HepG2 (cell line): ENCODE data around the gene CALN1. TPM values are rescaled to one million over a fixed set of nuclear protein-coding genes. Genes with fewer than 3 reads are reported as not detected.

Experiments
- ATAC-seq: fragments of 200-7000 bp; cut with Tn5 transposase; 3 replicates; pipeline ENCODE4 v1.9.1; 2020; ENCODE audit warnings: mild to moderate bottlenecking, moderate library complexity
- BruUV-seq: library from RNA; stranded (reverse); fragments of 400-500 nt; replicated peaks from 2 replicates; lab custom pipeline; 2021; lab: Mats Ljungman, UMichigan
- CTCF ChIA-PET: fragments of 300-600 bp; formaldehyde crosslinking; extraction: SDS; loops from one replicate; lab custom pipeline; 2021; ENCODE audit warnings: low total read pairs, inconsistent platforms, low intra/inter-chr PET ratio; lab: Yijun Ruan, JAX
- POLR2A ChIA-PET: fragments of 350-600 bp; sonication (Branson Sonifier 250); formaldehyde crosslinking; loops from one replicate; lab custom pipeline; 2020; ENCODE audit warnings: antibody characterized with exemption, inconsistent platforms; lab: Yijun Ruan, JAX
- DNase-seq: peaks from one replicate; pipeline ENCODE4 v3.0.0-alpha.2; 2015; ENCODE audit warnings: low spot score
- FAIRE-seq: peaks from 3 replicates; lab custom pipeline; 2011; peaks lifted over from hg19 to GRCh38; lab: Jason Lieb, UNC
- H2AFZ ChIP-seq: one replicate; pipeline ENCODE4 v1.6.1; 2011; ENCODE audit warnings: low read length, inconsistent platforms
- H3K27ac ChIP-seq: fragments of 300-600 bp; 3 replicates; pipeline ENCODE4 v1.8.0; 2011; ENCODE audit warnings: mixed run types, mild to moderate bottlenecking, mixed read lengths, low read length, inconsistent platforms; ENCODE audit not compliant: insufficient read depth; ENCODE audit errors: extremely low read length
- H3K27me3 ChIP-seq, 2 experiments: fragments of 200-600 bp in 1 of 2; 2 replicates in 1 of 2; 3 replicates in 1 of 2; pipeline versions ENCODE4 v1.6.0 to v1.8.0; 2011; ENCODE audit warnings: low read length in 2 of 2, mild to moderate bottlenecking in 2 of 2, moderate library complexity in 2 of 2, inconsistent platforms in 1 of 2; ENCODE audit not compliant: insufficient read depth in 2 of 2, control insufficient read depth in 1 of 2
- H3K36me3 ChIP-seq, 2 experiments: fragments of 200-600 bp in 1 of 2; replicated peaks in 1 of 2; 2 replicates in 1 of 2; 3 replicates in 1 of 2; pipeline versions ENCODE4 v1.5.1 to v1.8.0; 2011; ENCODE audit warnings: low read length in 2 of 2, inconsistent platforms in 1 of 2; ENCODE audit not compliant: insufficient read depth in 2 of 2, control insufficient read depth in 1 of 2
- H3K4me1 ChIP-seq: 2 replicates; pipeline ENCODE4 v1.5.1; 2012; ENCODE audit warnings: low read length, inconsistent platforms; ENCODE audit not compliant: insufficient read depth
- H3K4me2 ChIP-seq: 2 replicates; pipeline ENCODE4 v1.6.0; 2011; ENCODE audit warnings: low read depth, low read length, inconsistent platforms
- H3K4me3 ChIP-seq, 3 experiments: fragments of 200-600 bp in 1 of 3; sonication (generic), shearing (Covaris generic) in 1 of 3; replicated peaks in 1 of 3; 2 replicates each; pipeline ENCODE4 v1.5.1; 2011 to 2016; ENCODE audit warnings: low read length in 3 of 3, inconsistent platforms in 2 of 3, low read depth in 2 of 3, mild to moderate bottlenecking in 2 of 3, control low read depth in 1 of 3, mixed read lengths in 1 of 3; ENCODE audit not compliant: insufficient read depth in 1 of 3
- H3K79me2 ChIP-seq: one replicate; pipeline ENCODE4 v1.6.1; 2011; ENCODE audit warnings: low read length, inconsistent platforms; ENCODE audit not compliant: insufficient read depth
- H3K9ac ChIP-seq: 2 replicates; pipeline ENCODE4 v1.6.0; 2011; ENCODE audit warnings: mild to moderate bottlenecking, low read depth, low read length, inconsistent platforms; ENCODE audit not compliant: insufficient read depth
- H3K9me3 ChIP-seq: 2 replicates; pipeline ENCODE4 v1.5.1; 2012; ENCODE audit warnings: mild to moderate bottlenecking, low read length
- H4K20me1 ChIP-seq: 2 replicates; pipeline ENCODE4 v1.6.0; 2011; ENCODE audit warnings: inconsistent platforms, mild to moderate bottlenecking, low read length, moderate library complexity; ENCODE audit not compliant: insufficient read depth
- ARNTL ChIP-seq: sonication (generic); formaldehyde crosslinking; IDR thresholded peaks from 2 replicates; pipeline ENCODE4 v1.4.0; 2020; ENCODE audit warnings: mild to moderate bottlenecking, missing genetic modification reagents
- JDP2 ChIP-seq: sonication (generic); formaldehyde crosslinking; IDR thresholded peaks from 2 replicates; pipeline ENCODE4 v1.8.1; 2022; ENCODE audit warnings: missing genetic modification reagents, borderline replicate concordance
- NFYC ChIP-seq: IDR thresholded peaks from 2 replicates; pipeline ENCODE4 v1.6.1; 2016; ENCODE audit warnings: missing genetic modification reagents, missing compliant biosample characterization
- PCBP2 ChIP-seq: fragments of 200-400 bp; formaldehyde crosslinking; optimal IDR thresholded peaks from 2 replicates; pipeline ENCODE3; 2018; ENCODE audit warnings: low read length, low read depth; ENCODE audit not compliant: poor library complexity, severe bottlenecking
- ZNF124 ChIP-seq: sonication (generic); formaldehyde crosslinking; IDR thresholded peaks from 2 replicates; pipeline ENCODE4 v1.4.0; 2020; ENCODE audit warnings: missing genetic modification reagents
- ZNF510 ChIP-seq: sonication (generic); formaldehyde crosslinking; IDR thresholded peaks from 2 replicates; pipeline ENCODE4 v1.4.0; 2020; ENCODE audit warnings: low read depth, mild to moderate bottlenecking, missing genetic modification reagents
- ZNF546 ChIP-seq: sonication (generic); formaldehyde crosslinking; conservative IDR thresholded peaks from 2 replicates; pipeline ENCODE4 v1.8.1; 2023; ENCODE audit warnings: mild to moderate bottlenecking, missing genetic modification reagents
- ZNF614 ChIP-seq: IDR thresholded peaks from 2 replicates; pipeline ENCODE4 v1.6.1; 2018; ENCODE audit warnings: missing biosample characterization, missing genetic modification reagents, inconsistent platforms, borderline replicate concordance
- ZNF615 ChIP-seq: sonication (generic); formaldehyde crosslinking; IDR thresholded peaks from 2 replicates; pipeline ENCODE4 v1.5.0; 2020; ENCODE audit warnings: mild to moderate bottlenecking, missing genetic modification reagents, borderline replicate concordance
- ZNF781 ChIP-seq: sonication (generic); formaldehyde crosslinking; IDR thresholded peaks from 2 replicates; pipeline ENCODE4 v1.5.1; 2020; ENCODE audit warnings: borderline replicate concordance, mild to moderate bottlenecking, missing genetic modification reagents; ENCODE audit errors: not compliant biosample characterization
- WGBS: methylation state at CpG from one replicate; pipeline ENCODE4 v1.1.6; 2017; ENCODE audit warnings: low lambda C conversion rate; 5-methylcytosine and 5-hydroxymethylcytosine counted together
- in situ Hi-C: cut with HindIII; loops from 2 replicates; pipeline ENCODE4 v1.10.0; 2017; ENCODE audit warnings: low pct_unique_long_range_greater_than_20kb; ENCODE audit not compliant: extremely low pct_ligation_motif_present
- intact Hi-C: fragments of 100-400 bp; cut with micrococcal nuclease; formaldehyde crosslinking; loops from one replicate; pipeline ENCODE4 v1.10.0; 2022; ENCODE audit not compliant: unreplicated experiment
- polyA plus RNA-seq, 8 experiments: library from polyadenylated mRNA; depleted of rRNA in 3 of 8; stranded (reverse) in 7 of 8; unstranded in 1 of 8; fragments of >200 nt; fragmentation: Illumina TruSeq in 4 of 8; extraction: Trizol in 4 of 8; gene quantifications; 2 replicates each; pipeline versions ENCODE4 v1.2.1 to v1.2.3, GENCODE V29; 2011 to 2016; ENCODE audit warnings: low read depth in 4 of 8, missing spikeins in 1 of 8, mixed read lengths in 1 of 8; ENCODE audit not compliant: insufficient read depth in 1 of 8
- total RNA-seq, 5 experiments: library from RNA; depleted of rRNA; stranded (reverse); fragments of >200 nt; fragmentation: Illumina TruSeq; extraction: Trizol; gene quantifications; 2 replicates each; pipeline ENCODE4 v1.2.3, GENCODE V29; 2016; ENCODE audit warnings: low read depth in 1 of 5
- TF ChIP-seq, protein P1 (sequence below): sonication (generic); formaldehyde crosslinking; IDR thresholded peaks from 2 replicates; pipeline ENCODE4 v1.5.0; 2020; ENCODE audit warnings: mild to moderate bottlenecking, missing genetic modification reagents
- TF ChIP-seq, protein P2 (sequence below): sonication (generic); formaldehyde crosslinking; IDR thresholded peaks from 2 replicates; pipeline ENCODE4 v1.5.0; 2020; ENCODE audit warnings: mild to moderate bottlenecking, missing genetic modification reagents, moderate library complexity
- TF ChIP-seq, protein P3 (sequence below): IDR thresholded peaks from 2 replicates; pipeline ENCODE4 v1.6.1; 2016; ENCODE audit warnings: mild to moderate bottlenecking
- TF ChIP-seq, protein P4 (sequence below): sonication (generic); formaldehyde crosslinking; IDR thresholded peaks from 2 replicates; pipeline ENCODE4 v1.8.0; 2022; ENCODE audit warnings: mild to moderate bottlenecking, missing genetic modification reagents, moderate library complexity

Gene CALN1
- total and polyA plus RNA-seq, 2 of the 13 experiments (the other 11 are each of a cell fraction or from before 2014, with no cell fraction given), result not detected

DNA sequence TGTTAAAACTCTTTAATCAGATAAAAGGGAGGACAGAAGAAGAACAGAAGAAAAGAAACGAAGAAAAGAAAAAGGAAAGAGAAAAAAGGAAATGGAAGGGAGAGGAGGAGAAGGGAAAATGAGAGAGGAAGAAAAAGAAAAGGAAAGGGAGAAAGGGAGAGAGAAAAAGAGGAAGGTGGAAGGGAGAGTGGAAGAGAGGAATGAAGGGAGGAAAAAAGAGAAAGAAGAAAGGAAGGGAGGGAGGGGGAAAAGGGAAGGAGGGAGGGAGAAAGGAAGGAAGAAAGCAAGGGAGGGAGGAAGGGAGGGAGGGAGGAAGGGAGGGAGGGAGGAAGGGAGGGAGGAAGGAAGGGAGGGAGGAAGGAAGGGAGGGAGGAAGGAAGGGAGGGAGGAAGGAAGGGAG lies 305.7 kb downstream of the CALN1 start:
- no peaks in the 10 kb centered on the region for H3K79me2 ChIP-seq
- H2AFZ ChIP-seq, result no peak overlapping the region
- in situ Hi-C loops (no loop called here), intact Hi-C loops (no loop called here)
- FAIRE-seq (no peak), DNase-seq (no peak), ATAC-seq (no peak)
- no peak overlapping the region for H3K27ac ChIP-seq
- WGBS, result 4% methylated on average over 1 of the region's 1 CpG
- no peak overlapping the region for H3K9ac ChIP-seq
- H3K9me3 ChIP-seq, result peaks cover 13% of the 10 kb centered on the region
- no peaks in the 10 kb centered on the region for H4K20me1 ChIP-seq
- TF ChIP-seq PCBP2 (peak; percentile 63), JDP2 (CRISPR knock-in tag) (no peak)
- CTCF ChIA-PET, result no interaction called here
- BruUV-seq, result no TSS peak
- H3K4me3 ChIP-seq, result no peak overlapping the region
- no peaks in the 10 kb centered on the region for H3K36me3 ChIP-seq
- H3K27me3 ChIP-seq, result no peaks in the 10 kb centered on the region; a peak in 1 of 5 replicates
- H3K4me1 ChIP-seq, result no peaks in the 10 kb centered on the region
- POLR2A ChIA-PET, result no interaction called here
- no peak overlapping the region for H3K4me2 ChIP-seq

DNA sequence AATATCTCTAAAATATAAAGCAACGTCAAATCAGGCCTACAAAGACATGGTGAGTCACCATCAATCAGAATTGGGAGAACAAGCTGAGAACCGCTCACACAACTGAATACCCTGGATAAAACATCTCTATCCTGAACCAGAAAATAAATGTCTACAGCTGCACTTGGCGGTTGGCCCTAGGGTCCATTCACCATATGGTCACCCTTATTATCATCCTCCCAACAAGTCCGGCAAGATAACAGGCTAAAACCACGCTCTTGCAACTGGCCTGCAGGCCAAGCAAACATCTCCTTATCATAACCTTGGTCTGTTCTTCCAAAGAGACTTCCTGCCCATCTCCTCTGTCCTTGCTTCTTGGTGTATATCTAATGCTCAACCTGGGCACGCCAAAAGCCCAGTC lies 310.7 kb downstream of the CALN1 start:
- Histone ChIP-seq H3K27me3 (peaks cover 0 to 11% of the 10 kb centered on the region in 2 experiments; a peak in 3 of 5 replicates), H3K9ac (no peak overlapping the region), H3K4me2 (no peak overlapping the region), H3K4me3 (no peak overlapping the region), H3K79me2 (no peaks in the 10 kb centered on the region), H4K20me1 (no peaks in the 10 kb centered on the region), H3K36me3 (no peaks in the 10 kb centered on the region), H3K27ac (no peak overlapping the region), H3K4me1 (no peaks in the 10 kb centered on the region), H3K9me3 (no peaks in the 10 kb centered on the region), H2AFZ (no peak overlapping the region)
- DNase-seq, result no peak
- BruUV-seq, result no TSS peak
- intact Hi-C loops (no loop called here), in situ Hi-C loops (no loop called here)
- WGBS, result 26% methylated on average over 6 of the region's 6 CpGs
- ChIA-PET CTCF (no interaction called here), POLR2A (no interaction called here)
- no peak for FAIRE-seq
- no peak for ATAC-seq
- TF ChIP-seq ZNF615, result no peak
- no peak for TF ChIP-seq ARNTL
- no peak for TF ChIP-seq ZNF546 (CRISPR knock-in tag)
- TF ChIP-seq, protein P1, sequence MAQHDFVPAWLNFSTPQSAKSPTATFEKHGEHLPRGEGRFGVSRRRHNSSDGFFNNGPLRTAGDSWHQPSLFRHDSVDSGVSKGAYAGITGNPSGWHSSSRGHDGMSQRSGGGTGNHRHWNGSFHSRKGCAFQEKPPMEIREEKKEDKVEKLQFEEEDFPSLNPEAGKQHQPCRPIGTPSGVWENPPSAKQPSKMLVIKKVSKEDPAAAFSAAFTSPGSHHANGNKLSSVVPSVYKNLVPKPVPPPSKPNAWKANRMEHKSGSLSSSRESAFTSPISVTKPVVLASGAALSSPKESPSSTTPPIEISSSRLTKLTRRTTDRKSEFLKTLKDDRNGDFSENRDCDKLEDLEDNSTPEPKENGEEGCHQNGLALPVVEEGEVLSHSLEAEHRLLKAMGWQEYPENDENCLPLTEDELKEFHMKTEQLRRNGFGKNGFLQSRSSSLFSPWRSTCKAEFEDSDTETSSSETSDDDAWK, result no peak
- TF ChIP-seq, protein P2, sequence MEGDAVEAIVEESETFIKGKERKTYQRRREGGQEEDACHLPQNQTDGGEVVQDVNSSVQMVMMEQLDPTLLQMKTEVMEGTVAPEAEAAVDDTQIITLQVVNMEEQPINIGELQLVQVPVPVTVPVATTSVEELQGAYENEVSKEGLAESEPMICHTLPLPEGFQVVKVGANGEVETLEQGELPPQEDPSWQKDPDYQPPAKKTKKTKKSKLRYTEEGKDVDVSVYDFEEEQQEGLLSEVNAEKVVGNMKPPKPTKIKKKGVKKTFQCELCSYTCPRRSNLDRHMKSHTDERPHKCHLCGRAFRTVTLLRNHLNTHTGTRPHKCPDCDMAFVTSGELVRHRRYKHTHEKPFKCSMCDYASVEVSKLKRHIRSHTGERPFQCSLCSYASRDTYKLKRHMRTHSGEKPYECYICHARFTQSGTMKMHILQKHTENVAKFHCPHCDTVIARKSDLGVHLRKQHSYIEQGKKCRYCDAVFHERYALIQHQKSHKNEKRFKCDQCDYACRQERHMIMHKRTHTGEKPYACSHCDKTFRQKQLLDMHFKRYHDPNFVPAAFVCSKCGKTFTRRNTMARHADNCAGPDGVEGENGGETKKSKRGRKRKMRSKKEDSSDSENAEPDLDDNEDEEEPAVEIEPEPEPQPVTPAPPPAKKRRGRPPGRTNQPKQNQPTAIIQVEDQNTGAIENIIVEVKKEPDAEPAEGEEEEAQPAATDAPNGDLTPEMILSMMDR (CRISPR knock-in tag), result no peak
- no peak for TF ChIP-seq NFYC (CRISPR knock-in tag)
- TF ChIP-seq ZNF781 (CRISPR knock-in tag), result no peak
- no peak for TF ChIP-seq ZNF124 (CRISPR knock-in tag)
- TF ChIP-seq ZNF510 (CRISPR knock-in tag), result no peak
- TF ChIP-seq, protein P3, sequence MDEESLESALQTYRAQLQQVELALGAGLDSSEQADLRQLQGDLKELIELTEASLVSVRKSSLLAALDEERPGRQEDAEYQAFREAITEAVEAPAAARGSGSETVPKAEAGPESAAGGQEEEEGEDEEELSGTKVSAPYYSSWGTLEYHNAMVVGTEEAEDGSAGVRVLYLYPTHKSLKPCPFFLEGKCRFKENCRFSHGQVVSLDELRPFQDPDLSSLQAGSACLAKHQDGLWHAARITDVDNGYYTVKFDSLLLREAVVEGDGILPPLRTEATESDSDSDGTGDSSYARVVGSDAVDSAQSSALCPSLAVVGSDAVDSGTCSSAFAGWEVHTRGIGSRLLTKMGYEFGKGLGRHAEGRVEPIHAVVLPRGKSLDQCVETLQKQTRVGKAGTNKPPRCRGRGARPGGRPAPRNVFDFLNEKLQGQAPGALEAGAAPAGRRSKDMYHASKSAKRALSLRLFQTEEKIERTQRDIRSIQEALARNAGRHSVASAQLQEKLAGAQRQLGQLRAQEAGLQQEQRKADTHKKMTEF, result no peak
- TF ChIP-seq, protein P4, sequence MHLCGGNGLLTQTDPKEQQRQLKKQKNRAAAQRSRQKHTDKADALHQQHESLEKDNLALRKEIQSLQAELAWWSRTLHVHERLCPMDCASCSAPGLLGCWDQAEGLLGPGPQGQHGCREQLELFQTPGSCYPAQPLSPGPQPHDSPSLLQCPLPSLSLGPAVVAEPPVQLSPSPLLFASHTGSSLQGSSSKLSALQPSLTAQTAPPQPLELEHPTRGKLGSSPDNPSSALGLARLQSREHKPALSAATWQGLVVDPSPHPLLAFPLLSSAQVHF, result no peak
- TF ChIP-seq ZNF614 (CRISPR knock-in tag), result no peak
